Endometrium (tissue), 2 donors: ENCODE data around the gene XPO4.
"Not testable (repeated sequence)": the region's sequence is repeated elsewhere in the genome, so short reads cannot be mapped to it uniquely, and the experiment has no call there.

ENCODE experiments used
- FAIRE-seq: peaks from 2 replicates; lab custom pipeline; 2012; peaks lifted over from hg19 to GRCh38; lab: Jason Lieb, UNC
- donor health status: control.
- donor health status: control.

Gene XPO4

DNA sequence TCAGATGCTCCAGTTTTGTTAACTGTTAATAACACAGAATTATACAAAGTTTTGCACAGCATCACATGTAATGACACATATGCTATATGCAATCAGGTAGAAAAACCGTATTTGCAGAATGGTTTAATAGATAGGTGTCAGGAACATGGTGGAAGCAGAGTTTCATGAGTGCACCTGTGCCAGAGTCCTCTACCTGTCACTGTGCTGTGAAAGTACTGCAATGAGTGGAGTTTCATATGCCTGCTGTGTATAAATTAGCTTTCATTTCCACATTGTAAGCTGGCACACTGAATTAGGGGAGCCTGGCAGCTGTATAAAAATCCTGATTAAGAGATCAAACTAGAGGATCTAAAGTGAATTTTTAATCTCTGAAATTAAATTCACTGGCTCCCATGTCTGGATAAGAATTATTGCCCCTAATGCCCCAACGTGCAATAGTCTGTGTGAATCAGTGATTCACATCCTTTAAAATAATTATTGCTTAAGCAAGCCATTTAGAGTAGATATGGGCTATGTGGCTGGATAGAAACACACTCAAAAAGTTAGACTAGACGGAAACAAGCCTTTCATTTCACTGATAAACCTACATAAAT, 120.3 kb downstream of the XPO4 start:
- FAIRE-seq, result no peak

DNA sequence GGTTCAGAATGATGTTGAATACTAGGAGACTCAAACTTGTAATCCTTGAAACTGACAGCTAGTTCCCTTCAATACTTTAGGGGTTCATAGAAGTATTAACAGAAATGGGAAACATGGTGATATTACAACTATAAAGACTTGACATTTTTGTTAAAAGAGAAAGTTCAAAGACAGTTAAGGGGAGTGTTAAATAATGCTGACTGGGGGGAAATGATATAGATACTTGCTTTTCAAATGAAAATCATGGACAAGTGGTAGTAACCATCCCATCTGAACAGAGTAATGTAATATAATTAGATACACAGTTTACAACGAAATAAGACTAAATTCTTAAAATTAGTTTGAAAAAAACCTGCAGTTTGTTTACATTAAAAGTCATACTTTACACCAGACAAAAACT, 122.2 kb downstream of the XPO4 start:
- no peak for FAIRE-seq

GRCh38 chr13:20779405-20779804, 123.1 kb downstream of the XPO4 start:
- no peak for FAIRE-seq

DNA sequence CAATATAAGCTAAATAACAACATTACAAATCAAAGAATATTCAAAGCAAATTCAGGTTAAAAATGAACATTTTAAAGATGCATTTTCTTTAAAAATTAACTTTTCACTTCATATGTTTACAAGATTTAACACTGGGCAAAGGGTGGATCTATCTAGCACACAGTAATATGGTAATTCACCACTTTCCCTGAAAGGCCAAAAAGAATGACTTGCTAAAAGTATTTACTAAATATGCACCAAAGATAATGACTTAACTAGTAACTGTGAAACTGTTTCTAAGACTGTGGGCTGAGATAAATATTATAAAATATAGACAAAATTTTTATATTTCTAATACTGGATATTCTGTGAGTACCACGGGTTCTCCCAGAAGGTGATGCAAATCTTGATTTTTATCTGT, 124.2 kb downstream of the XPO4 start:
- FAIRE-seq, result no peak

- no peak for FAIRE-seq
Observed at GRCh38 chr13:20776751-20777150, 125.8 kb downstream of the XPO4 start.

- FAIRE-seq, result no peak
Observed at GRCh38 chr13:20775961-20776360, 126.6 kb downstream of the XPO4 start.

- no peak for FAIRE-seq
Observed at GRCh38 chr13:20774746-20775145, 127.8 kb downstream of the XPO4 start.

- no peak for FAIRE-seq
Observed at GRCh38 chr13:20773194-20774080, 129.1 kb downstream of the XPO4 start, which contains the start of gene EEF1AKMT1. Gene EEF1AKMT1, minus strand, starts transcription at chr13:20773961. Its CDS starts 16,363 bp downstream, at chr13:20757598.

DNA sequence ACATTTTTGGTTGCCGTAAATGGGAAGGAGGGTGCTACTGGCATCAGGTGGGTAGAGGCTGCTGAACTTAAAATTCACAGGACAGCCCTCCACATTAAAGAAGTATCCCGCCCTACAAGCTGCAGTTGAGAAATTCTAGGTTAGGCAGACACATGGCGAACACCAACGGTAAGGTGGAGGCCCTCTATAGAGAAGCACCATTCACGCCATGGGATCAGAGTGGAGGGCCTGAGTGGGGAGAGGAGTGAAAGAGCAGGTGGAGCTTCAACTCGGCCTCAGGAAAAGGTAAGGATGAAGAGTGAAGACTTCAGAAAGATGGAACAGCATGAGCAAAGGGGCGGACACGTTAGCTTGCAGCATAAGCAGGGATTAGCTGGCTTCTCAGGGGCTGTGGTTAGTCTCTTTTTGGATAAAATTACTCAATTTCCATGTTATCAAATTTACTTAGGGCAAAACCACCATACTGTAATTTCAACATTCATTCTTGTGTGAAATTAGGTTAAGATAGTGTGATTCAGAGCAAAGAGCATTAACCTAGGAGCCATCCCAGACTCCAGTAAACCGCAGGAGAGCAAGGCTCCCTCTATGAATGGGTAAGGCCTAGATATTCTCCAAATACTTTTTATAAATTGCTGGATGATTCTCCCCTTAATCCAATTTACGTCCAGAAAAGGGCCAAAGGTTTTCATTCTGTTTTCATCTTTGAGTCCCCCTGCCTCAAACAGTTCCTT, 130.0 kb downstream of the XPO4 start:
- no peak for FAIRE-seq

GRCh38 chr13:20769834-20770233, 132.7 kb downstream of the XPO4 start:
- FAIRE-seq, result no peak

DNA sequence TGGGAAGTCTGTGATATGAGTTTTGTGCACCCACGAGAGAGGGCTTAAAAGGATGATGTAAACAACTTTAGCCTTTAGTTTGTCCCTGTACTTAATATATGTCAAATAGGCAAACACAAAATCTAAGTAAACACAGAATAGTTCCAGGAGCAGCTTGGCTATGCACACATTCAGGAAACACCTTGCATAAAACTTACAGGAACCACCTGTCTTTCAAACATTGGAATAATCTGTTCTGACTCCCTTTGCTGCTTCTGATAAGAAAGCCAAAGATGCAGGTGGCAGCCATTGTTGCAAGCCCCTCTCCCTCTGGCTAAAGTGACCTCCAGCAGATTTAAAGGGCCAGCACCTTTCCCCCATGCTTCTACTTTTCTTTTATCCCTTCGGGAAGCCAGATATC, 133.5 kb downstream of the XPO4 start:
- no peak for FAIRE-seq

- FAIRE-seq, result no peak
Observed at GRCh38 chr13:20767309-20767943, 135.1 kb downstream of the XPO4 start.

- no peak for FAIRE-seq
Observed at GRCh38 chr13:20760872-20761271, 141.7 kb downstream of the XPO4 start.

DNA sequence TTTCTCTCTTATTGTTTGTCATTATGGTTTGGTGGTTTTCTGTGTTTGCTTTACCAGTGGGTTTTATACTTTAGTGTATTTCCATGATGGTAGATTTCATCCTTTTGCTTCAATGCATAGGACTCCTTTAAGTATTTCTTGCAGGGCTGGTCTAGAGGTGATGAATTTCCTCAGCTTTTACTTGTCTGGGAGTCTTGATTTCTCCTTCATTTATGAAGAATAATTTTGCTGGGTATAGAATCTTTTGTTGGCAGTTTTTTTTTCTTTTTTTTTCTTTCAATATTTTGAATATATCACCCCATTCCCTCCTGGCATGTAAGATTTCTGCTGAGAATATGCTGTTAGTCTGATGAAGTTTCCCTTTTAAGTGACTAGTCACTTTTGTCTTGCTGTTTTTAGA, 148.5 kb downstream of the XPO4 start:
- no peak for FAIRE-seq

DNA sequence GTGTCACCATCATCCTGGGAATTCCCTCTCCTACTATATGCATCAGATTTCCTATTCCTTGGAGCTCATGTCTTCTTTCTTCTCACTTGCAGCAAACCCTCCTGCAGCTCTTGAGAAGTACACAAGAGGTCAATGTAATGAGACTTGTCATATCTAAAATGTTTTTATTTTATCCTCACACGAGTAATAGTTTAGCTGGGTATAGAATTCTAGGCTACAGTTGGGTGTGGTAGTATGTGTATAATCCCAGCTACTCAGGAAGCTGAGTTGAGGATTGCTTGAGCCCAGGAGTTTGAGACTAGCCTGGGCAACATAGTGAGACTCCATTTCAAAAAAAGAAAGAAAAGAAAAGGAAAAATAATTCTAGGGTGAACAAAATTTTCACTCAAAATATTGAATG, 153.2 kb downstream of the XPO4 start:
- FAIRE-seq, result no peak

DNA sequence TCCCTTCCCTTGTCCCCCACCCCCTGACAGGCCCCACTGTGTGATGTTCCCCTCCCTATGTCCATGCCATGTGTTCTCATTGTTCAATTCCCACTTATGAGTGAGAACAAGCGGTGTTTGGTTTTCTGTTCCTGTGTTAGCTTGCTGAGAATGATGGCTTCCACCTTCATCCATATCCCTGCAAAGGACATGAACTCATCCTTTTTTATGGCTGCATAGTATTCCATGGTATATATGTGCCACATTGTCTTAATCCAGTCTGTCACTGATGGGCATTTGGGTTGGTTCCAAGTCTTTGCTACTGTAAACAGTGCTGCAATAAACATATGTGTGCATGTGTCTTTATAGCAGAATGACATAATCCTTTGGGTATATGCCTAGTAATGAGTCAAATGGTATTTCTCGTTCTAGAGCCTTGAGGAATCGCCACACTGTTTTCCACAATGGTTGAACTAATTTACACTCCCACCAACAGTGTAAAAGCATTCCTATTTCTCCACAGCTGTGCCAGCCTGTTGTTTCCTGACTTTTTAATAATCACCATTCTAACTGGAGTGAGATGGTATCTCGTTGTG, 158.6 kb downstream of the XPO4 start:
- FAIRE-seq, result not testable (repeated sequence)

DNA sequence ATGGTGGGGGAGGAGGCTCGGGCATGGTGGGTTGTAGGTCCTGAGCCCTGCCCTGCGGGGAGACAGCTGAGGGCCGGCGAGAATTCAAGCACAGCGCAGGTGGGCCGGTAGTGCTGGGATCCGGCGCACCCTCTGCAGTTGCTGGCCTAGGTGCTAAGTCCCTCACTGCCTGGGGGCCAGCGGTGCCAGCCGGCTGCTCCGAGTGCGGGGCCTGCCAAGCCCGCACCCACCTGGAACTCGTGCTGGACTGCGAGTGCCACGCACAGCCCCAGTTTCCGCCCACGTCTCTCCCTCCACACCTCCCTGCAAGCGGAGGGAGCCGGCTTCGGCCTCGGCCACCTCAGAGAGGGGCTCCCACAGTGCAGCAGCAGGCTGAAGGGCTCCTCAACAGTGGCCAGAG, 162.5 kb downstream of the XPO4 start:
- no peak for FAIRE-seq

DNA sequence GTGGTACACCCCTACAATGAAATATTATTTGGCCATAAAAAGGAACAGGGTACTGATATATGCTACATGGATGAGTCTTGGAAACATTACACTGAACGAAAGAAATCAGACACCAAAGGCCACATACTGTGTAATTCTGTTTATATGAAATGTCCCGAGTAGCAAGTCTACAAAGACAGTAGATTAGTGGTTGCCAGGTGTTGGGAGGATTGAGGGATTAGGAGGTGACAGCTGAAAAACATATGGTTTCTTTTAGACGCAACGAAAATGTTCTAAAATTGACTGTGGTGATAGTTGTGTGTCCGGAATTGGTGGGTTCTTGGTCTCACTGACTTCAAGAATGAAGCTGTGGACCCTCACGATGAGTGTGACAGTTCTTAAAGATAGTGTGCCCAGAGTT, 163.9 kb downstream of the XPO4 start:
- FAIRE-seq, result no peak

DNA sequence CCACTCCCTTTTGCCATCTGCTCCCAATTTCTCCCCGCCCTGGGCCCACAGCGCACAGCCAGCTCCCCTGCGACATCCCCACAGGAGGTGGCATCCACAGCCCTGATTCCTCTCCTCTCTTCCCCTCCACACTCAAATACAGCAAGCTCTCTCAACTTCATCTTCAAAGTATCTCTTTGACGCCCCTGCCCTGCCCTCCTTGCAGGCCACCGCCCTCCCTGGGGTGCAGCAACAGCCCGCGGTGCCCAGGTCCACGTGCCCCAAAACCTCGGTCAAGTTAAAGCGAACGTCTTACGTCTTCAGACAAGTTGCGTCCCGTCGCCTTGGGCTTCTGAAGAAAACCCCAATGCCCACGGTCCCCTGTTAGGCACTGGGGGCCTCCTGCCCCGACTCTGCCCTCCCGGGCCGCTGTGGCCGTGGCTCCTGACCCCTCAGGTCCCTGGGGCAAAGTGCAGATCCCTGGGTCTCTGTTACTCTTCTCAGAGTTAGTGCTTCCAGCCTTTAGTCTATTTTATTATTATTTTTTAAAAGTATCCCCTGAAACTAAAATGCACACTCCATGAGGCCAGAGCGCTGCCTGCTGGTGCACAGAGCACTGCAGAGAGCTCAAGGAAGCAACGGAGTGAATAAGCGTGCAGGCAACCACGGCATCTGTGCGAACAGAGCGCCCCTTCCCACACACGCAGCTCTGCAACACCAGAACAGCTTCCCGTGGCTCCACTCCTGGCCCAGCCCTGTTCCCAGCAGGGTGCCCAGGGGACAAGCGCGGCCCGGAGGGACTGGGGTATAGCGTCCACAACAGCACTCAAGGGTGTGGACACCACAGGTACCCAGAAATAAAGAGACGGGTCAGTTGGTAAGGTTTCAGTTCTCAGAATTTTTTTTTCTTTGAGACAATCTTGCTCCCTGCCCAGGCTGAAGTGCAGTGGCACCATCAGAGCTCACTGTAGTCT, 172.6 kb downstream of the XPO4 start:
- FAIRE-seq, result no peak

DNA sequence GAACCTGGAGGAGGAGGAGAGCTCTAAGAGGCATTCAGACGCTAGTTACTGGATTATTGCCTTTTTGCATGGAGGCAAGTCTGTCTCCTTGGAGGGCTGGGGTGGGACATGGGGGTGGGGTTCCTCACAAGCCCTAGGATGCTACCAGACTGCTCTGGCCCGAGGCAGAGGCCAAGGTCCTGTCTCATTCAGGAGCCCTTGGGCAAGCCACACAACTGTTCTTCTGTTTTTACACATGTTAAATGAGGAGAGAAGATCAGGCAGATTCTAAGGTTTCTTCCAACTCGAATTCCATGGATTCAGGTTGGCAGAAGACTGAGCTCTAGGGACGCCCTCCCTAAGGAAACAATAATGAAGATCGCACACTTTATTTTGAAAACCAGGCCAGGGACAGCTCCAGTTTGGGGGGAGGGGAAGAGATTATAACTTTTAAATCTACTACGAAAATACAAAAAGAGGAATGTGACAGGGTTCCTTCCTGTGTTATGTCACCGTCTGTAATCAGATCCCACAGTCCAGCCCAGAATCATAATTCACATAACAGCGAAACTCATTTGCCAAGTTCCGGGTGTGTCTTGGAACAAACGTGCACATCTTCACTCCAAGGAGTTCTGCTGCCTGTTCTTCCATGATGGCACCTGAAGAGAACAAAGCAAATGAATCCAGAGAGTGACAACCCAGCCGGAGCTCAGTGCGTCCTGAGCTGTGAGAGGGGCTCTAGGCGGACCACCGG, 173.8 kb downstream of the XPO4 start:
- no peak for FAIRE-seq
